SU-DHL-6 (cell line): ENCODE data around the gene TEKT3.

Source experiments
- CTCF ChIP-seq: fragments of 200-600 bp; sonication (generic); IDR thresholded peaks from one replicate; pipeline ENCODE4 v1.5.1; 2017; ENCODE audit warnings: antibody characterized with exemption, mild to moderate bottlenecking, low read length, moderate library complexity; ENCODE audit not compliant: insufficient read depth, poor library complexity, severe bottlenecking
- EZH2phosphoT487 ChIP-seq: fragments of 200-600 bp; sonication (generic), shearing (Covaris generic); conservative IDR thresholded peaks from 2 replicates; pipeline ENCODE4 v1.6.1; 2018; ENCODE audit warnings: mild to moderate bottlenecking, antibody characterized with exemption, low read length, moderate library complexity, mixed read lengths

- TF ChIP-seq CTCF (no peak), EZH2phosphoT487 (no peak)
Observed at GRCh38 chr17:15273141-15273793, 68.1 kb downstream of the TEKT3 start.
